GM10266 (cell line): Measurements from ENCODE around the gene BMP6.

Source experiments
- DNase-seq: peaks from one replicate; pipeline ENCODE4 v3.0.0; 2012; ENCODE audit errors: extremely low spot score
- CTCF ChIP-seq: IDR thresholded peaks from 2 replicates; pipeline ENCODE4 v1.5.1; 2012; ENCODE audit warnings: mild to moderate bottlenecking, low read depth; ENCODE audit not compliant: control insufficient read depth, insufficient read depth; ENCODE audit errors: missing control alignments

BMP6 gene

GRCh38 chr6:7732228-7732627 lies 6.3 kb downstream of the BMP6 start:
- TF ChIP-seq CTCF, result no peak
- no peak for DNase-seq

GRCh38 chr6:7734707-7735383 lies 8.9 kb downstream of the BMP6 start:
- TF ChIP-seq CTCF, result no peak
- no peak for DNase-seq

GRCh38 chr6:7737106-7737505 lies 11.2 kb downstream of the BMP6 start:
- TF ChIP-seq CTCF, result no peak
- DNase-seq, result no peak

GRCh38 chr6:7737867-7738266 lies 12.0 kb downstream of the BMP6 start:
- DNase-seq, result no peak
- no peak for TF ChIP-seq CTCF

GRCh38 chr6:7742223-7742785 lies 16.4 kb downstream of the BMP6 start:
- TF ChIP-seq CTCF, result no peak
- DNase-seq, result no peak

- no peak for DNase-seq
- no peak for TF ChIP-seq CTCF
Observed at GRCh38 chr6:7745942-7746341, 20.0 kb downstream of the BMP6 start.

- TF ChIP-seq CTCF, result no peak
- no peak for DNase-seq
Observed at GRCh38 chr6:7747016-7747415, 21.1 kb downstream of the BMP6 start.
